ENCODE measurements around the gene NDE1. TPM values are rescaled to one million over a fixed set of nuclear protein-coding genes. Genes with fewer than 3 reads are reported as not detected.

Gene NDE1
- total RNA-seq, 4 donors from 2014 or later = 46.1 to 94.9 (median 70.1) TPM

DNA sequence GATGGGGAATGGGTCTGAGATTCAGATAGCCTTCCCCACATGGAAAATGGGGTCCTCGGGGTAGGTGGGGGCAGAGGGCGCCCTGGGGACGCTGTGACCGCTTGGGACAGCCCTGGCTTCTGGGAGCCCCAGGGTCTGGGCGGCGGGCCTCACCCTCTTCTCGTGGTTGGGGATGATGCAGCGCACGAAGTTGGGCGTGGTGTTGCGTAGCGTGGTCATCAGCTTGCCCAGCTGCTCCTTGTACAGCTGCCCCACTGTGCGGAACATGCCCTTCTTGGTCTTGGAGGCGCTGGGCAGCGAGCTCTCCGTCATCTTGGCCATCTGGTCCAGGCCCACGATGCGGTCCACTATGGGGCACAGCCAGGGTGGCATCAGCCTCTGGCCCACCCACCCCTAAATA, 99.9 kb downstream of the NDE1 start:
- WGBS = 81% methylated on average over 11 of the region's 18 CpGs
- H3K27me3 ChIP-seq = no peaks in the 10 kb centered on the region
- H3K27ac ChIP-seq (replicated peaks in 1 of 4) = peak overlapping the region; percentile 70 to 75 (median 73)
- no peak for DNase-seq (ENCODE audit: extremely low spot score)
- TF ChIP-seq, protein P1, sequence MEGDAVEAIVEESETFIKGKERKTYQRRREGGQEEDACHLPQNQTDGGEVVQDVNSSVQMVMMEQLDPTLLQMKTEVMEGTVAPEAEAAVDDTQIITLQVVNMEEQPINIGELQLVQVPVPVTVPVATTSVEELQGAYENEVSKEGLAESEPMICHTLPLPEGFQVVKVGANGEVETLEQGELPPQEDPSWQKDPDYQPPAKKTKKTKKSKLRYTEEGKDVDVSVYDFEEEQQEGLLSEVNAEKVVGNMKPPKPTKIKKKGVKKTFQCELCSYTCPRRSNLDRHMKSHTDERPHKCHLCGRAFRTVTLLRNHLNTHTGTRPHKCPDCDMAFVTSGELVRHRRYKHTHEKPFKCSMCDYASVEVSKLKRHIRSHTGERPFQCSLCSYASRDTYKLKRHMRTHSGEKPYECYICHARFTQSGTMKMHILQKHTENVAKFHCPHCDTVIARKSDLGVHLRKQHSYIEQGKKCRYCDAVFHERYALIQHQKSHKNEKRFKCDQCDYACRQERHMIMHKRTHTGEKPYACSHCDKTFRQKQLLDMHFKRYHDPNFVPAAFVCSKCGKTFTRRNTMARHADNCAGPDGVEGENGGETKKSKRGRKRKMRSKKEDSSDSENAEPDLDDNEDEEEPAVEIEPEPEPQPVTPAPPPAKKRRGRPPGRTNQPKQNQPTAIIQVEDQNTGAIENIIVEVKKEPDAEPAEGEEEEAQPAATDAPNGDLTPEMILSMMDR (IDR thresholded peaks at IDR 0.05) = no peak
- TF ChIP-seq POLR2AphosphoS5 (IDR thresholded peaks at IDR 0.05) = peak in 1 of 2 donors; percentile 68
- no peaks in the 10 kb centered on the region for H3K9me3 ChIP-seq
- H3K36me3 ChIP-seq = peaks cover 4 to 100% (median 89%) of the 10 kb centered on the region in 4 donors
- peaks cover 0 to 80% (median 68%) of the 10 kb centered on the region in 4 donors for H3K4me1 ChIP-seq
- H3K4me3 ChIP-seq = no peak overlapping the region
- intact Hi-C loops (cut with DNase I) = no loop called here

GRCh38 chr16:15751940-15752339, 101.9 kb downstream of the NDE1 start:
- intact Hi-C loops (cut with DNase I) = no loop called here
- Histone ChIP-seq H3K27me3 (no peaks in the 10 kb centered on the region), H3K4me1 (peaks cover 0 to 83% (median 72%) of the 10 kb centered on the region in 4 donors), H3K9me3 (no peaks in the 10 kb centered on the region), H3K4me3 (no peak overlapping the region), H3K36me3 (peaks cover 4 to 99% (median 91%) of the 10 kb centered on the region in 4 donors), H3K27ac (replicated peaks in 1 of 4) (peak overlapping the region; percentile 63 to 75 (median 73))
- no peak for DNase-seq (ENCODE audit: extremely low spot score)
- WGBS = 94% methylated on average over 7 of the region's 7 CpGs
- no peak for TF ChIP-seq EP300 (IDR thresholded peaks at IDR 0.05)
- peak; percentile 25 to 83 for TF ChIP-seq POLR2AphosphoS5 (IDR thresholded peaks at IDR 0.05)

DNA sequence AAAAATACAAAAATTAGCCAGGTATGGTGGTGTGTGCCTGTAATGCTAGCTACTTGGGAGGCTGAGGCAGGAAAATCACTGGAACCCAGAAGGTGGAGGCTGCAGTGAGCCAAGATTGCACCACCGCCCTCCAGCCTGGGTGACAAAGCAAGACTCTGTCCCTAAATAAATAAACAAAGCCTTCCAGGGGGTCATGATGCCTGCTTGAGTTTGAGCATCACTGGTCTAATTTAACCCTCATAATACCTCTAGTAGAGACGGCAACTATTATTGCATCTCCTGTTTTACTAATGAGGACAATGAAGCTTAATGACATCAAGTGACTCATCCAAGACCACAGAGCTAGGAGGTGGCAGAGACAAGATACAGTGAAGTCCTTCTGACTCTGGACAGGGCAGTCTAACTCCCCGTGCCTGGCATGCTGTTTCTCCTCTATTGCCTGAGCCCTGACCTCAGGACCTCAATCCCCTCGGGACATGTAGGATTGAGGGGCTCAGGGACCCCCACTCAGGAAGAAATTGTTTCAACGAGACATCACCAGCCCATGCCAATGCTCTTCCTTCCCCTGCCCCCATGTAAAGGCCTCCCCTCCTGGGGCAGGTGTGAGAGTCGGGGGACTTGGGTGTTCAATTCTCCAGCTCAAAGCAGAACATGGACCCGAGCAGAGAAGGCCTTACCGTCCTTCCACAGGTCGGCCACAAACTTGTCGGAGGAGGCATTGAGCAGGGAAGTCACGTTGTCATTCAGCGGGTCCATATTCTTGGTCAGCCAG, 102.9 kb downstream of the NDE1 start:
- peak overlapping the region; percentile 63 to 75 (median 73) for H3K27ac ChIP-seq (replicated peaks in 1 of 4)
- peak; percentile 42 to 82 for TF ChIP-seq POLR2AphosphoS5 (IDR thresholded peaks at IDR 0.05)
- no peak for TF ChIP-seq POLR2A (IDR thresholded peaks at IDR 0.05; ENCODE audit: low read depth)
- no peak overlapping the region for H3K4me3 ChIP-seq
- H3K27me3 ChIP-seq = no peaks in the 10 kb centered on the region
- WGBS = 73% methylated on average over 9 of the region's 12 CpGs
- DNase-seq (ENCODE audit: extremely low spot score) = no peak
- H3K9me3 ChIP-seq = no peaks in the 10 kb centered on the region
- intact Hi-C loops (cut with DNase I) = no loop called here
- H3K4me1 ChIP-seq = peaks cover 0 to 85% (median 72%) of the 10 kb centered on the region in 4 donors
- peaks cover 3 to 99% (median 86%) of the 10 kb centered on the region in 4 donors for H3K36me3 ChIP-seq

DNA sequence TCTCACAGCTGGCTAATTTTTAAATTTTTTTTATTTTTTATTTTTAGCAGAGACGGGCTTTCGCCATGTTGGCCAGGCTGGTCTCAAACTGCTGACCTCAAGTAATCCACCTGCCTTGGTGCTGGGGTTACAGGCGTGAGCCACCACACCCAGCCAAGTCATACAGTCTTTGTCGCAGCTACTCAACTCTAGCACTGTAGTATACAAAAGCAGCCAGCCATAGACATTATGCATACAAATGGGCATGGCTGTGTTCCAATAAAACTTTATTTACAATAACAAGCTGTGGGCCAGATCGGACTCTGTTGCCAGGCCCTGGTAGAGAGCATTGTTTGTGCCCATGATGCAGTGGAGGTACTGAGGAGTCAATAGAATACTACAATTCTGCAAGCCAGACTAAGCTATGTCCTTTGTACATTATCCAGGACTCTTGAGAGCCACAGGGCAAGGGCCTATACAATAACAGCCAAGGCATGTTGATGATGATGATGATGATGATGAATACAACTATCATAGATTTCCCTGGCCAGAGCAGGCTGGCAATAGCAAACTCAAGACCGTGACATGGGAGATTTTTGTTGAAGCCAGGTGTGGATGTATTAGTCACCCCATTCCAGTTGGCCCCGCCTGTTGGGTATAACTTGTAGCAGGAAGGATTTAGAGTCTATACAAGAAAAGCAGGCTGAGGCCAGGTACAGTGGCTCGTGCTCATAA, 104.9 kb downstream of the NDE1 start:
- no peaks in the 10 kb centered on the region for H3K27me3 ChIP-seq
- DNase-seq (ENCODE audit: extremely low spot score) = no peak
- no peak overlapping the region for H3K4me3 ChIP-seq
- H3K9me3 ChIP-seq = no peaks in the 10 kb centered on the region
- H3K36me3 ChIP-seq = peaks cover 0 to 99% (median 84%) of the 10 kb centered on the region in 4 donors
- 54% methylated on average over 8 of the region's 8 CpGs for WGBS
- H3K27ac ChIP-seq (replicated peaks in 1 of 4) = peak overlapping the region; percentile 63 to 75 (median 73)
- H3K4me1 ChIP-seq = peaks cover 0 to 94% (median 72%) of the 10 kb centered on the region in 4 donors
- peak; percentile 56 to 82 for TF ChIP-seq POLR2AphosphoS5 (IDR thresholded peaks at IDR 0.05)
- TF ChIP-seq POLR2A (IDR thresholded peaks at IDR 0.05; ENCODE audit: low read depth) = no peak
- TF ChIP-seq, protein P1 (IDR thresholded peaks at IDR 0.05) = no peak
- TF ChIP-seq EP300 (IDR thresholded peaks at IDR 0.05) = no peak
- intact Hi-C loops (cut with DNase I) = no loop called here

DNA sequence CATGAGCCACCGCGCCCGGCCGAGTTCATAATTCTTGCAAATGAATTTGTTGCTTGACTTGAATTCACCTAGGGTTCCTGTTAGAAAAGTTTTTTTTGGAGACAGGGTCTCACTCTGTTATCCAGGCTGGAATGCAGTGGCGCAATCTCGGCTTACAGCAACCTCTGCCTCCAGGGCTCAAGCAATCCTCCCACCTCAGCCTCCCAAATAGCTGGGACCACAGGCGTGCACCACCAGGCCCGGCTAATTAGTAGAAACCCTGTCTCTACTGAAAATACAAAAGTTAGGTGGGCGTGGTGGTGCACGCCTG, 107.0 kb downstream of the NDE1 start:
- Histone ChIP-seq H3K4me3 (no peak overlapping the region), H3K27ac (replicated peaks in 1 of 4) (peak overlapping the region; percentile 55 to 75 (median 68)), H3K27me3 (no peaks in the 10 kb centered on the region), H3K4me1 (peaks cover 0 to 97% (median 72%) of the 10 kb centered on the region in 4 donors), H3K36me3 (peaks cover 0 to 99% (median 86%) of the 10 kb centered on the region in 4 donors), H3K9me3 (no peaks in the 10 kb centered on the region)
- TF ChIP-seq POLR2AphosphoS5 (IDR thresholded peaks at IDR 0.05) = no peak
- TF ChIP-seq, protein P1 (IDR thresholded peaks at IDR 0.05) = no peak
- TF ChIP-seq POLR2A (IDR thresholded peaks at IDR 0.05; ENCODE audit: low read depth) = no peak
- TF ChIP-seq EP300 (IDR thresholded peaks at IDR 0.05) = no peak
- intact Hi-C loops (cut with DNase I) = no loop called here
- DNase-seq (ENCODE audit: extremely low spot score) = no peak
- 73% methylated on average over 10 of the region's 10 CpGs for WGBS

Data from esophagus muscularis mucosa (tissue), 4 donors.